ENCODE measurements around the gene EFCAB8. TPM values are rescaled to one million over a fixed set of nuclear protein-coding genes. Genes with fewer than 3 reads are reported as not detected.
A peak's percentile ranks its signal among the peaks of the same experiment; 100 is the strongest.

Gene EFCAB8
- total RNA-seq, 1 experiment from 2014 or later, result 0.09 TPM

DNA sequence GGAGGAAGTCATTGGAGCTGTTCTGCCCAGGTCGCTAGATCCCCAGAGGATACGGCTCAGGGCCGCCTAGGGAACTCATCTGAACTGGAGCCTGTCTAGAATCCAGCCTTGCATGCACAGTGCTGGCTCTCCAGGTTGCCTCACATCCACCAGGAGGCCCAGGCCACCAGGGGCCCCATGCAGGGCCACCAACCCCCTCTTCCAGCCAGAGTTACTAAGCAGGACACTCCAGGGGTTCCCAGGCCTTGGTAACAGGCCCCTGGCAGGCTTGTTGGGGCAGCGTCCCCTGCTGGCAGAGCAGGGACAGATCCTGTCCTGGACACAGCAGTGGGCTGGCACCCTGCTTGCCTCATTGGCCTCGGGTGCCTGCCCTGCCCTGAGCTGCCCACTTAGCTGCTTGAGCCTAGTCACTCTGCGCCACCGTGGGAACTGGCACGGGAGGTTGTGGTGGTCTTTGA lies 35.3 kb downstream of the EFCAB8 start:
- Mint-ChIP-seq H3K27ac (peak overlapping the region in 1 of 3 experiments; percentile 2; a peak in 1 of 7 replicates), H3K36me3 (ENCODE audit: insufficient read depth in 1 of 3, low read depth in 3 of 3) (no peaks in the 10 kb centered on the region), H3K27me3 (ENCODE audit: low read depth) (no peaks in the 10 kb centered on the region), H3K9me3 (no peaks in the 10 kb centered on the region), H3K4me3 (no peak overlapping the region), H3K4me1 (peaks cover 9 to 10% of the 10 kb centered on the region in 2 experiments)
- no peak overlapping the region for H3K4me2 ChIP-seq (ENCODE audit: insufficient read depth, insufficient read length, low read length)
- H2BK120ac ChIP-seq (ENCODE audit: low read depth, low read length, poor library complexity, severe bottlenecking), result no peak overlapping the region
- H3K4me1 ChIP-seq (ENCODE audit: insufficient read depth, low read length), result no peaks in the 10 kb centered on the region
- H3K9ac ChIP-seq (ENCODE audit: extremely low read depth, insufficient read length, low read length), result no peak overlapping the region
- no peak overlapping the region for H2AFZ ChIP-seq (ENCODE audit: low read length)
- no CpG with 5 or more reads among the region's 8 CpGs for WGBS (ENCODE audit: extremely low coverage, insufficient read length, low lambda C conversion rate)
- no peaks in the 10 kb centered on the region for H3K23me2 ChIP-seq (ENCODE audit: insufficient read length, low read depth, low read length, poor library complexity, severe bottlenecking)
- no peak overlapping the region for H2AK5ac ChIP-seq (ENCODE audit: insufficient read length, low read length)
- no peak overlapping the region for H4K5ac ChIP-seq (ENCODE audit: insufficient read length, low read depth, low read length)
- no peak overlapping the region for H2BK5ac ChIP-seq (ENCODE audit: insufficient read length, low read length)
- no peaks in the 10 kb centered on the region for H3K79me1 ChIP-seq (ENCODE audit: insufficient read depth, low read depth, low read length, poor library complexity, severe bottlenecking)
- H2BK12ac ChIP-seq (ENCODE audit: insufficient read length, low read depth, low read length), result no peak overlapping the region
- no peak overlapping the region for H3K56ac ChIP-seq (ENCODE audit: insufficient read length, low read depth, low read length)
- no peaks in the 10 kb centered on the region for H3K9me3 ChIP-seq (ENCODE audit: control insufficient read depth, low read depth, low read length)
- TF ChIP-seq, protein P1, sequence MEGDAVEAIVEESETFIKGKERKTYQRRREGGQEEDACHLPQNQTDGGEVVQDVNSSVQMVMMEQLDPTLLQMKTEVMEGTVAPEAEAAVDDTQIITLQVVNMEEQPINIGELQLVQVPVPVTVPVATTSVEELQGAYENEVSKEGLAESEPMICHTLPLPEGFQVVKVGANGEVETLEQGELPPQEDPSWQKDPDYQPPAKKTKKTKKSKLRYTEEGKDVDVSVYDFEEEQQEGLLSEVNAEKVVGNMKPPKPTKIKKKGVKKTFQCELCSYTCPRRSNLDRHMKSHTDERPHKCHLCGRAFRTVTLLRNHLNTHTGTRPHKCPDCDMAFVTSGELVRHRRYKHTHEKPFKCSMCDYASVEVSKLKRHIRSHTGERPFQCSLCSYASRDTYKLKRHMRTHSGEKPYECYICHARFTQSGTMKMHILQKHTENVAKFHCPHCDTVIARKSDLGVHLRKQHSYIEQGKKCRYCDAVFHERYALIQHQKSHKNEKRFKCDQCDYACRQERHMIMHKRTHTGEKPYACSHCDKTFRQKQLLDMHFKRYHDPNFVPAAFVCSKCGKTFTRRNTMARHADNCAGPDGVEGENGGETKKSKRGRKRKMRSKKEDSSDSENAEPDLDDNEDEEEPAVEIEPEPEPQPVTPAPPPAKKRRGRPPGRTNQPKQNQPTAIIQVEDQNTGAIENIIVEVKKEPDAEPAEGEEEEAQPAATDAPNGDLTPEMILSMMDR (conservative IDR thresholded peaks at IDR 0.05), result peak; percentile 98
- H4K20me1 ChIP-seq (ENCODE audit: control insufficient read depth, insufficient read depth, insufficient read length), result no peaks in the 10 kb centered on the region
- H3K14ac ChIP-seq (ENCODE audit: insufficient read depth, low read length), result no peak overlapping the region
- no peak overlapping the region for H2BK20ac ChIP-seq (ENCODE audit: low read depth, low read length, poor library complexity, severe bottlenecking)
- H2BK15ac ChIP-seq (ENCODE audit: low read depth, low read length), result no peak overlapping the region
- no peak overlapping the region for H3K23ac ChIP-seq (ENCODE audit: insufficient read length, low read depth, low read length)
- H4K91ac ChIP-seq (ENCODE audit: insufficient read length, low read depth, low read length), result no peak overlapping the region
- no peak overlapping the region for H3K18ac ChIP-seq (ENCODE audit: insufficient read length, low read depth, low read length)
- H3K27ac ChIP-seq (ENCODE audit: insufficient read length, low read depth, low read length), result no peak overlapping the region
- H3K27me3 ChIP-seq (ENCODE audit: insufficient read depth, low read length), result no peaks in the 10 kb centered on the region
- H3K79me2 ChIP-seq (ENCODE audit: insufficient read depth, low read length), result no peaks in the 10 kb centered on the region
- H3T11ph ChIP-seq (ENCODE audit: low read length), result no peak overlapping the region
- peak; percentile 85 for DNase-seq
- no peak overlapping the region for H4K8ac ChIP-seq (replicated peaks; ENCODE audit: insufficient read length, low read depth, low read length)
- H3K4ac ChIP-seq (ENCODE audit: low read depth, low read length), result no peak overlapping the region

Measured in H9 (cell line).